ENCODE results near the gene OPHN1.

The OPHN1 gene

GRCh38 chrX:68175562-68175961 lies 257.7 kb downstream of the OPHN1 start:
- H3K4me3 ChIP-seq (ENCODE audit: low read length), result no peak overlapping the region
- H3K9me2 ChIP-seq (replicated peaks; ENCODE audit: insufficient read depth, low read length), result no peaks in the 10 kb centered on the region
- no peak for TF ChIP-seq CTCF (IDR thresholded peaks at IDR 0.05; ENCODE audit: low read length)
- TF ChIP-seq EZH2 (optimal IDR thresholded peaks at IDR 0.05; ENCODE audit: low read depth, low read length), result no peak
- no peak for TF ChIP-seq EZH2phosphoT487 (IDR thresholded peaks at IDR 0.05; ENCODE audit: low read length)
- no peak for DNase-seq
- no peak overlapping the region for H2AFZ ChIP-seq (ENCODE audit: low read length)
- no peak overlapping the region for H3K4me2 ChIP-seq (ENCODE audit: low read depth, low read length)
- no peaks in the 10 kb centered on the region for H4K20me1 ChIP-seq (ENCODE audit: insufficient read depth, low read length)
- no peaks in the 10 kb centered on the region for H3K27me3 ChIP-seq (replicated peaks; ENCODE audit: insufficient read depth, low read length)
- no peaks in the 10 kb centered on the region for H3K36me3 ChIP-seq (replicated peaks; ENCODE audit: insufficient read depth, low read length)
- no peaks in the 10 kb centered on the region for H3F3A ChIP-seq (ENCODE audit: insufficient read depth, low read length)
- no peak overlapping the region for H3K27ac ChIP-seq (ENCODE audit: low read length)
- H3K4me1 ChIP-seq (ENCODE audit: low read length), result no peaks in the 10 kb centered on the region
- H3K9me3 ChIP-seq (replicated peaks; ENCODE audit: insufficient read depth, low read length), result no peaks in the 10 kb centered on the region
- H3K79me2 ChIP-seq (ENCODE audit: low read length), result no peaks in the 10 kb centered on the region
- H3K9ac ChIP-seq (ENCODE audit: low read length), result no peak overlapping the region

GRCh38 chrX:68163441-68163840 lies 269.9 kb downstream of the OPHN1 start:
- H3K9me3 ChIP-seq (replicated peaks; ENCODE audit: insufficient read depth, low read length), result no peaks in the 10 kb centered on the region
- H2AFZ ChIP-seq (ENCODE audit: low read length), result no peak overlapping the region
- no peaks in the 10 kb centered on the region for H3K9me2 ChIP-seq (replicated peaks; ENCODE audit: insufficient read depth, low read length)
- H3F3A ChIP-seq (ENCODE audit: insufficient read depth, low read length), result no peaks in the 10 kb centered on the region
- peak overlapping the region; percentile 40; the same call in 1 of the 2 replicates for H3K4me2 ChIP-seq (ENCODE audit: low read depth, low read length)
- H3K27me3 ChIP-seq (replicated peaks; ENCODE audit: insufficient read depth, low read length), result no peaks in the 10 kb centered on the region
- H3K4me3 ChIP-seq (ENCODE audit: low read length), result no peak overlapping the region
- no peaks in the 10 kb centered on the region for H3K36me3 ChIP-seq (replicated peaks; ENCODE audit: insufficient read depth, low read length)
- no peak overlapping the region for H3K27ac ChIP-seq (ENCODE audit: low read length)
- no peaks in the 10 kb centered on the region for H3K79me2 ChIP-seq (ENCODE audit: low read length)
- no peak for TF ChIP-seq CTCF (IDR thresholded peaks at IDR 0.05; ENCODE audit: low read length)
- TF ChIP-seq EZH2 (optimal IDR thresholded peaks at IDR 0.05; ENCODE audit: low read depth, low read length), result no peak
- H4K20me1 ChIP-seq (ENCODE audit: insufficient read depth, low read length), result no peaks in the 10 kb centered on the region
- no peak overlapping the region for H3K9ac ChIP-seq (ENCODE audit: low read length)
- peaks cover 7% of the 10 kb centered on the region for H3K4me1 ChIP-seq (ENCODE audit: low read length)
- DNase-seq, result peak; percentile 42

GRCh38 chrX:68147848-68148247 lies 285.4 kb downstream of the OPHN1 start:
- Histone ChIP-seq H3K27ac (ENCODE audit: low read length) (no peak overlapping the region), H3K9me3 (replicated peaks; ENCODE audit: insufficient read depth, low read length) (no peaks in the 10 kb centered on the region), H3K27me3 (replicated peaks; ENCODE audit: insufficient read depth, low read length) (no peaks in the 10 kb centered on the region), H3K4me1 (ENCODE audit: low read length) (no peaks in the 10 kb centered on the region), H4K20me1 (ENCODE audit: insufficient read depth, low read length) (no peaks in the 10 kb centered on the region), H3K4me2 (ENCODE audit: low read depth, low read length) (no peak overlapping the region), H2AFZ (ENCODE audit: low read length) (no peak overlapping the region), H3F3A (ENCODE audit: insufficient read depth, low read length) (no peaks in the 10 kb centered on the region), H3K9ac (ENCODE audit: low read length) (no peak overlapping the region), H3K36me3 (replicated peaks; ENCODE audit: insufficient read depth, low read length) (no peaks in the 10 kb centered on the region), H3K4me3 (ENCODE audit: low read length) (no peak overlapping the region), H3K9me2 (replicated peaks; ENCODE audit: insufficient read depth, low read length) (no peaks in the 10 kb centered on the region), H3K79me2 (ENCODE audit: low read length) (no peaks in the 10 kb centered on the region)
- TF ChIP-seq EZH2 (optimal IDR thresholded peaks at IDR 0.05; ENCODE audit: low read depth, low read length), result no peak
- no peak for TF ChIP-seq CTCF (IDR thresholded peaks at IDR 0.05; ENCODE audit: low read length)
- TF ChIP-seq EZH2phosphoT487 (IDR thresholded peaks at IDR 0.05; ENCODE audit: low read length), result no peak
- DNase-seq, result no peak

All from MM.1S (cell line).